ENCODE data around the gene KIAA1217. TPM values are rescaled to one million over a fixed set of nuclear protein-coding genes. Genes with fewer than 3 reads are reported as not detected.

Gene KIAA1217
- total RNA-seq, 1 experiment from 2014 or later: 18.6 TPM

DNA sequence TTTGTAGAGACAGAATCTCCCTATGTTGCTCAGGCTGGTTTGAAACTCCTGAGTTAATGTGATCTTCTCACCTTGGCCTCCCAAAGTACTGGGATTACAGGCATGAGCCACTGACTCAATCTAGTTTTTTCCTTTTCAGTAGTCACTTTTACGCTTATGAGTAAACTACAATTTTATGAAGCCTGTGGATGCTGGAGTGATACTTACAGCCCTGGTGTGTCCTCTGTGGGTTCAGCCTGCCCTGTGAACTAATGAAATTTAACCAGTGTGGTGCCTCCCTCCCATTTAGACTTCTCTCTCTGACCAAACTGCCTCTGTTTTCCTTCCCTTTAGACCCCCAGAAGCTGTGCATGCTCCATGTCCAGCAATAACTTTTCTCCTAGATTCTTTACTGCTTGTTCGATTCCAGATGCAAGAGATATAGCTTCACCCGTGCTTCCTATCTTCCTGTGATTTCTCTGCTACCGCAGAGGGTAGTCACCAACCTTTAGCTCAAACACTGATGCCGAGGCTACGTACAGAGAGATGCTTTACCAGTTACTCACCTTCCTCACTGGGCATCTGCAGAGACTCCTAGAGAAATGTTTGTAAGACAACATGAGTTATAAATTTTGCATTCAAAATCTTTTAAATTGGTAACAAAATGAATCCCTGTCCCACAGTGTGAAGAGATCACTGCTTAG lies 90.8 kb downstream of the KIAA1217 start:
- no peak overlapping the region for H2AK5ac ChIP-seq (ENCODE audit: insufficient read length, low read length)
- Mint-ChIP-seq H3K9me3 (no peaks in the 10 kb centered on the region; a peak in 1 of 5 replicates), H3K4me3 (no peak overlapping the region), H3K36me3 (ENCODE audit: insufficient read depth in 1 of 3, low read depth in 3 of 3) (no peaks in the 10 kb centered on the region), H3K27ac (peak overlapping the region in 1 of 3 experiments; percentile 8; a peak in 1 of 7 replicates), H3K4me1 (no peaks in the 10 kb centered on the region), H3K27me3 (ENCODE audit: low read depth) (no peaks in the 10 kb centered on the region)
- no peak overlapping the region for H2AFZ ChIP-seq (ENCODE audit: low read length)
- no peaks in the 10 kb centered on the region for H3K79me2 ChIP-seq (ENCODE audit: insufficient read depth, low read length)
- no peak overlapping the region for H3K27ac ChIP-seq (ENCODE audit: insufficient read length, low read depth, low read length)
- no peak overlapping the region for H2BK5ac ChIP-seq (ENCODE audit: insufficient read length, low read length)
- no peak overlapping the region for H2BK12ac ChIP-seq (ENCODE audit: insufficient read length, low read depth, low read length)
- H4K8ac ChIP-seq (replicated peaks; ENCODE audit: insufficient read length, low read depth, low read length): no peak overlapping the region
- no peak overlapping the region for H3K56ac ChIP-seq (ENCODE audit: insufficient read length, low read depth, low read length)
- no peaks in the 10 kb centered on the region for H3K4me1 ChIP-seq (ENCODE audit: insufficient read depth, low read length)
- TF ChIP-seq, protein P1, sequence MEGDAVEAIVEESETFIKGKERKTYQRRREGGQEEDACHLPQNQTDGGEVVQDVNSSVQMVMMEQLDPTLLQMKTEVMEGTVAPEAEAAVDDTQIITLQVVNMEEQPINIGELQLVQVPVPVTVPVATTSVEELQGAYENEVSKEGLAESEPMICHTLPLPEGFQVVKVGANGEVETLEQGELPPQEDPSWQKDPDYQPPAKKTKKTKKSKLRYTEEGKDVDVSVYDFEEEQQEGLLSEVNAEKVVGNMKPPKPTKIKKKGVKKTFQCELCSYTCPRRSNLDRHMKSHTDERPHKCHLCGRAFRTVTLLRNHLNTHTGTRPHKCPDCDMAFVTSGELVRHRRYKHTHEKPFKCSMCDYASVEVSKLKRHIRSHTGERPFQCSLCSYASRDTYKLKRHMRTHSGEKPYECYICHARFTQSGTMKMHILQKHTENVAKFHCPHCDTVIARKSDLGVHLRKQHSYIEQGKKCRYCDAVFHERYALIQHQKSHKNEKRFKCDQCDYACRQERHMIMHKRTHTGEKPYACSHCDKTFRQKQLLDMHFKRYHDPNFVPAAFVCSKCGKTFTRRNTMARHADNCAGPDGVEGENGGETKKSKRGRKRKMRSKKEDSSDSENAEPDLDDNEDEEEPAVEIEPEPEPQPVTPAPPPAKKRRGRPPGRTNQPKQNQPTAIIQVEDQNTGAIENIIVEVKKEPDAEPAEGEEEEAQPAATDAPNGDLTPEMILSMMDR (conservative IDR thresholded peaks at IDR 0.05): no peak
- H3K18ac ChIP-seq (ENCODE audit: insufficient read length, low read depth, low read length): no peak overlapping the region
- H3T11ph ChIP-seq (ENCODE audit: low read length): no peak overlapping the region
- no peak overlapping the region for H3K9ac ChIP-seq (ENCODE audit: extremely low read depth, insufficient read length, low read length)
- H3K27me3 ChIP-seq (ENCODE audit: insufficient read depth, low read length): no peaks in the 10 kb centered on the region
- no peak for DNase-seq
- no peak overlapping the region for H3K23ac ChIP-seq (ENCODE audit: insufficient read length, low read depth, low read length)
- H2BK15ac ChIP-seq (ENCODE audit: low read depth, low read length): no peak overlapping the region
- no peak overlapping the region for H2BK20ac ChIP-seq (ENCODE audit: low read depth, low read length, poor library complexity, severe bottlenecking)
- no CpG with 5 or more reads among the region's 6 CpGs for WGBS (ENCODE audit: extremely low coverage, insufficient read length, low lambda C conversion rate)
- H3K9me3 ChIP-seq (ENCODE audit: control insufficient read depth, low read depth, low read length): no peaks in the 10 kb centered on the region
- no peak overlapping the region for H3K4ac ChIP-seq (ENCODE audit: low read depth, low read length)
- no peaks in the 10 kb centered on the region for H4K20me1 ChIP-seq (ENCODE audit: control insufficient read depth, insufficient read depth, insufficient read length)
- no peak overlapping the region for H2BK120ac ChIP-seq (ENCODE audit: low read depth, low read length, poor library complexity, severe bottlenecking)
- no peak overlapping the region for H4K5ac ChIP-seq (ENCODE audit: insufficient read length, low read depth, low read length)
- no peaks in the 10 kb centered on the region for H3K79me1 ChIP-seq (ENCODE audit: insufficient read depth, low read depth, low read length, poor library complexity, severe bottlenecking)
- no peaks in the 10 kb centered on the region for H3K23me2 ChIP-seq (ENCODE audit: insufficient read length, low read depth, low read length, poor library complexity, severe bottlenecking)
- H3K4me2 ChIP-seq (ENCODE audit: insufficient read depth, insufficient read length, low read length): no peak overlapping the region
- H3K14ac ChIP-seq (ENCODE audit: insufficient read depth, low read length): no peak overlapping the region
- H4K91ac ChIP-seq (ENCODE audit: insufficient read length, low read depth, low read length): no peak overlapping the region

Data from H9 (cell line).